ENCODE results near the gene C20orf173. TPM values are rescaled to one million over a fixed set of nuclear protein-coding genes. Genes with fewer than 3 reads are reported as not detected.
A peak's percentile ranks its signal among the peaks of the same experiment; 100 is the strongest.

C20orf173 gene
- total RNA-seq, 2 experiments from 2014 or later: not detected

- Histone ChIP-seq H3K36me3 (ENCODE audit: insufficient read depth, low read length) (peaks cover 96% of the 10 kb centered on the region), H3K27ac (ENCODE audit: low read depth in 1 of 2, low read length in 2 of 2) (no peak overlapping the region), H3K27me3 (ENCODE audit: control insufficient read depth in 1 of 2, insufficient read depth in 2 of 2, low read length in 2 of 2) (no peaks in the 10 kb centered on the region), H3K4me3 (ENCODE audit: low read length) (no peak overlapping the region), H3K9me3 (ENCODE audit: control insufficient read depth in 1 of 2, insufficient read depth in 1 of 2, low read length in 2 of 2) (no peaks in the 10 kb centered on the region), H3K4me1 (ENCODE audit: insufficient read depth, low read length) (peaks cover 16% of the 10 kb centered on the region)
- Mint-ChIP-seq H3K27ac (peak overlapping the region; percentile 66), H3K36me3 (ENCODE audit: low read depth) (peaks cover 97% of the 10 kb centered on the region), H3K4me3 (no peak overlapping the region), H3K9me3 (no peaks in the 10 kb centered on the region), H3K27me3 (no peaks in the 10 kb centered on the region), H3K4me1 (ENCODE audit: low read depth) (peaks cover 22% of the 10 kb centered on the region)
- intact Hi-C loops (cut with DNase I, micrococcal nuclease): no loop called here
- DNase-seq (no peak), ATAC-seq (ENCODE audit: poor library complexity) (no peak)
- ChIA-PET POLR2A (interaction anchor here (1.1 kb wide), 1 partner anchor 16 kb away, joined by 3 read pairs; no protein-coding TSS in a partner anchor), CTCF (no interaction called here)
- TF ChIP-seq CTCF (IDR thresholded peaks at IDR 0.05): no peak
Measured at GRCh38 chr20:35506872-35507638, 22.4 kb downstream of the C20orf173 start.

GRCh38 chr20:35506179-35506578 is 23.3 kb downstream of the C20orf173 start:
- Mint-ChIP-seq H3K27me3 (no peaks in the 10 kb centered on the region), H3K36me3 (ENCODE audit: low read depth) (peaks cover 95% of the 10 kb centered on the region), H3K9me3 (no peaks in the 10 kb centered on the region), H3K4me3 (no peak overlapping the region), H3K4me1 (ENCODE audit: low read depth) (peaks cover 26% of the 10 kb centered on the region), H3K27ac (peak overlapping the region; percentile 66)
- CTCF ChIA-PET: no interaction called here
- no peak for TF ChIP-seq CTCF (IDR thresholded peaks at IDR 0.05)
- peaks cover 96% of the 10 kb centered on the region for H3K36me3 ChIP-seq (ENCODE audit: insufficient read depth, low read length)
- ATAC-seq (ENCODE audit: poor library complexity) (no peak), DNase-seq (no peak)
- no peaks in the 10 kb centered on the region for H3K27me3 ChIP-seq (ENCODE audit: control insufficient read depth in 1 of 2, insufficient read depth in 2 of 2, low read length in 2 of 2)
- no peak overlapping the region for H3K27ac ChIP-seq (ENCODE audit: low read depth in 1 of 2, low read length in 2 of 2)
- H3K4me1 ChIP-seq (ENCODE audit: insufficient read depth, low read length): peaks cover 16% of the 10 kb centered on the region
- intact Hi-C loops (cut with DNase I, micrococcal nuclease): no loop called here
- no peak overlapping the region for H3K4me3 ChIP-seq (ENCODE audit: low read length)
- no peaks in the 10 kb centered on the region for H3K9me3 ChIP-seq (ENCODE audit: control insufficient read depth in 1 of 2, insufficient read depth in 1 of 2, low read length in 2 of 2)
- POLR2A ChIA-PET: no interaction called here

- Histone ChIP-seq H3K27me3 (ENCODE audit: control insufficient read depth in 1 of 2, insufficient read depth in 2 of 2, low read length in 2 of 2) (no peaks in the 10 kb centered on the region), H3K9me3 (ENCODE audit: control insufficient read depth in 1 of 2, insufficient read depth in 1 of 2, low read length in 2 of 2) (no peaks in the 10 kb centered on the region), H3K4me3 (ENCODE audit: low read length) (no peak overlapping the region), H3K27ac (ENCODE audit: low read depth in 1 of 2, low read length in 2 of 2) (no peak overlapping the region), H3K36me3 (ENCODE audit: insufficient read depth, low read length) (peaks cover 94% of the 10 kb centered on the region), H3K4me1 (ENCODE audit: insufficient read depth, low read length) (peaks cover 16% of the 10 kb centered on the region)
- DNase-seq (no peak), ATAC-seq (ENCODE audit: poor library complexity) (no peak)
- TF ChIP-seq CTCF (IDR thresholded peaks at IDR 0.05): no peak
- H3K4me1 Mint-ChIP-seq (ENCODE audit: low read depth): peaks cover 26% of the 10 kb centered on the region
- no peaks in the 10 kb centered on the region for H3K9me3 Mint-ChIP-seq
- intact Hi-C loops (cut with DNase I, micrococcal nuclease): no loop called here
- no peaks in the 10 kb centered on the region for H3K27me3 Mint-ChIP-seq
- peaks cover 98% of the 10 kb centered on the region for H3K36me3 Mint-ChIP-seq (ENCODE audit: low read depth)
- no peak overlapping the region for H3K4me3 Mint-ChIP-seq
- ChIA-PET CTCF (no interaction called here), POLR2A (no interaction called here)
- peak overlapping the region; percentile 56 for H3K27ac Mint-ChIP-seq
Measured at GRCh38 chr20:35504751-35505150, 24.7 kb downstream of the C20orf173 start.
